ENCODE results near the gene GABARAPL2.

GABARAPL2 gene

GRCh38 chr16:75570396-75571065 is 4.4 kb downstream of the GABARAPL2 start:
- no CpG with 5 or more reads among the region's 5 CpGs for WGBS (ENCODE audit: insufficient coverage, insufficient read length)
- Histone ChIP-seq H3K9me3 (ENCODE audit: control insufficient read depth, insufficient read depth, low read length) (no peaks in the 10 kb centered on the region), H3K27ac (ENCODE audit: low read length) (no peak overlapping the region), H3K27me3 (ENCODE audit: control insufficient read depth, insufficient read depth, low read length) (no peaks in the 10 kb centered on the region), H3K36me3 (ENCODE audit: control insufficient read depth, insufficient read depth, low read length) (peaks cover 8% of the 10 kb centered on the region), H3K4me3 (ENCODE audit: low read length) (no peak overlapping the region), H3K4me1 (ENCODE audit: control insufficient read depth, insufficient read depth, low read length) (no peaks in the 10 kb centered on the region)
- no peak for DNase-seq (ENCODE audit: low read depth, low spot score)

- Histone ChIP-seq H3K27ac (ENCODE audit: low read length) (no peak overlapping the region), H3K36me3 (ENCODE audit: control insufficient read depth, insufficient read depth, low read length) (peaks cover 10% of the 10 kb centered on the region), H3K27me3 (ENCODE audit: control insufficient read depth, insufficient read depth, low read length) (no peaks in the 10 kb centered on the region), H3K4me1 (ENCODE audit: control insufficient read depth, insufficient read depth, low read length) (no peaks in the 10 kb centered on the region), H3K9me3 (ENCODE audit: control insufficient read depth, insufficient read depth, low read length) (no peaks in the 10 kb centered on the region), H3K4me3 (ENCODE audit: low read length) (no peak overlapping the region)
- no CpG with 5 or more reads among the region's 3 CpGs for WGBS (ENCODE audit: insufficient coverage, insufficient read length)
- no peak for DNase-seq (ENCODE audit: low read depth, low spot score)
These were observed 6.8 kb downstream of the GABARAPL2 start for GRCh38 chr16:75572864-75573542.

GRCh38 chr16:75573955-75574354 is 7.8 kb downstream of the GABARAPL2 start:
- DNase-seq (ENCODE audit: low read depth, low spot score), result no peak
- no peaks in the 10 kb centered on the region for H3K4me1 ChIP-seq (ENCODE audit: control insufficient read depth, insufficient read depth, low read length)
- no peak overlapping the region for H3K4me3 ChIP-seq (ENCODE audit: low read length)
- no peaks in the 10 kb centered on the region for H3K9me3 ChIP-seq (ENCODE audit: control insufficient read depth, insufficient read depth, low read length)
- peaks cover 10% of the 10 kb centered on the region for H3K36me3 ChIP-seq (ENCODE audit: control insufficient read depth, insufficient read depth, low read length)
- WGBS (ENCODE audit: insufficient coverage, insufficient read length), result no CpG with 5 or more reads among the region's 5 CpGs
- no peak overlapping the region for H3K27ac ChIP-seq (ENCODE audit: low read length)
- H3K27me3 ChIP-seq (ENCODE audit: control insufficient read depth, insufficient read depth, low read length), result no peaks in the 10 kb centered on the region

- Histone ChIP-seq H3K9me3 (ENCODE audit: control insufficient read depth, insufficient read depth, low read length) (no peaks in the 10 kb centered on the region), H3K27ac (ENCODE audit: low read length) (no peak overlapping the region), H3K36me3 (ENCODE audit: control insufficient read depth, insufficient read depth, low read length) (peaks cover 10% of the 10 kb centered on the region), H3K4me3 (ENCODE audit: low read length) (no peak overlapping the region), H3K27me3 (ENCODE audit: control insufficient read depth, insufficient read depth, low read length) (no peaks in the 10 kb centered on the region), H3K4me1 (ENCODE audit: control insufficient read depth, insufficient read depth, low read length) (no peaks in the 10 kb centered on the region)
- no CpG with 5 or more reads among the region's 3 CpGs for WGBS (ENCODE audit: insufficient coverage, insufficient read length)
- no peak for DNase-seq (ENCODE audit: low read depth, low spot score)
These were observed 9.8 kb downstream of the GABARAPL2 start for GRCh38 chr16:75575958-75576357.

DNA sequence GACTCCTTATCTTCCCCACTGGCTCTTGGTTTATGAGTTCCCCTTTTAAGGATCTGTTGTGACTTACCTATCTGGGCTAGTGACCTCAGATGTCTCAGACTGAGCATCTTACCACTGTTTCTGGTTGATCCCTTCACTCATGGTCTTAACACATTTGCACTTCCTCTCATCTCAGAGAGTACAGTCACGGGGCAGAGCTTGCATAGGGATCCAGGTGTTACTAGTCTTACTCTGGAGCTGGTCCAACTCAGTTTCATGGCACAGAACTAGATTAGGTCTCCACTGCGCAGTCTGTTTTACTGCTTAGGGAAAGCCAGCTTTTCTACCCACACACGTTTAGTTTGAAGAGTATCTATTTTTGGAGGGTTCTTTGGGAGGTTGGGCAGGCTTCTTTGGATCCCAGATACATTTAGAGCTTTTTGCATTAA is 10.2 kb downstream of the GABARAPL2 start:
- H3K36me3 ChIP-seq (ENCODE audit: control insufficient read depth, insufficient read depth, low read length), result peaks cover 10% of the 10 kb centered on the region
- WGBS (ENCODE audit: insufficient coverage, insufficient read length), result no CpG with 5 or more reads among the region's 3 CpGs
- DNase-seq (ENCODE audit: low read depth, low spot score), result no peak
- H3K4me1 ChIP-seq (ENCODE audit: control insufficient read depth, insufficient read depth, low read length), result no peaks in the 10 kb centered on the region
- H3K9me3 ChIP-seq (ENCODE audit: control insufficient read depth, insufficient read depth, low read length), result no peaks in the 10 kb centered on the region
- no peak overlapping the region for H3K27ac ChIP-seq (ENCODE audit: low read length)
- H3K4me3 ChIP-seq (ENCODE audit: low read length), result no peak overlapping the region
- no peaks in the 10 kb centered on the region for H3K27me3 ChIP-seq (ENCODE audit: control insufficient read depth, insufficient read depth, low read length)

GRCh38 chr16:75578212-75578611 is 12.0 kb downstream of the GABARAPL2 start:
- DNase-seq (ENCODE audit: low read depth, low spot score), result no peak
- no peaks in the 10 kb centered on the region for H3K9me3 ChIP-seq (ENCODE audit: control insufficient read depth, insufficient read depth, low read length)
- no peak overlapping the region for H3K4me3 ChIP-seq (ENCODE audit: low read length)
- WGBS (ENCODE audit: insufficient coverage, insufficient read length), result no CpG with 5 or more reads among the region's 7 CpGs
- no peaks in the 10 kb centered on the region for H3K27me3 ChIP-seq (ENCODE audit: control insufficient read depth, insufficient read depth, low read length)
- H3K36me3 ChIP-seq (ENCODE audit: control insufficient read depth, insufficient read depth, low read length), result peaks cover 2% of the 10 kb centered on the region; the same call in 1 of the 2 replicates
- H3K4me1 ChIP-seq (ENCODE audit: control insufficient read depth, insufficient read depth, low read length), result no peaks in the 10 kb centered on the region
- no peak overlapping the region for H3K27ac ChIP-seq (ENCODE audit: low read length)

- no peak overlapping the region for H3K27ac ChIP-seq (ENCODE audit: low read length)
- H3K9me3 ChIP-seq (ENCODE audit: control insufficient read depth, insufficient read depth, low read length), result no peaks in the 10 kb centered on the region
- H3K4me3 ChIP-seq (ENCODE audit: low read length), result no peak overlapping the region
- no peaks in the 10 kb centered on the region for H3K4me1 ChIP-seq (ENCODE audit: control insufficient read depth, insufficient read depth, low read length)
- DNase-seq (ENCODE audit: low read depth, low spot score), result no peak
- H3K36me3 ChIP-seq (ENCODE audit: control insufficient read depth, insufficient read depth, low read length), result peaks cover 2% of the 10 kb centered on the region; the same call in 1 of the 2 replicates
- no CpG with 5 or more reads among the region's 2 CpGs for WGBS (ENCODE audit: insufficient coverage, insufficient read length)
- H3K27me3 ChIP-seq (ENCODE audit: control insufficient read depth, insufficient read depth, low read length), result no peaks in the 10 kb centered on the region
These were observed 12.5 kb downstream of the GABARAPL2 start for GRCh38 chr16:75578725-75579124.

DNA sequence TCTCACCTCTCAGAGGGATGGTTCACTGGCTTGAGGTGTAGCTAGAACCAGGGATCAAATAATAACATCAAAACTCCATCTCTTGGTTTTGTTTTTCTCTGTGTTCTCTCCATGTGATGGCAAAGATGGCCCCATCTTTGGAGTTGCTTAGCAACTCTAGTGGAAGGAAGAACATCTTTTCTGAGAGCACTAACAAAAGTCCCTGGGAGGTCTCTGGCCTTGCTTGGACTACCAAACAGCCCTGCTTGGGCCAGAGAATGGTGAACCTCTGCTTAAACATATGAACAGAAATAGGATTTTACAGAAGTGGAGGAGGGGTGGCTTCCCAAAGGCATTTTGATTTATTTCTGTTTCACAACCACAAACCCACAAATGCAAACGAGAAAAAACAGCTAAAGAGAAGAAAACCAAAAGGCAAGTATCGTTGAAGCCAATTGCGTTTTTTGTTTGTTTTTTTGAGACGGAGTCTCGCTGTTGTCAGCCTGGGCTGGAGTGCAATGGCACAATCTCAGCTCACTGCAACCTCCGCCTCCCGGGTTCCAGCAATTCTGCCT is 13.2 kb downstream of the GABARAPL2 start:
- Histone ChIP-seq H3K36me3 (ENCODE audit: control insufficient read depth, insufficient read depth, low read length) (0 out of 2 replicates have a peak, but pooled peaks cover 2% of the 10 kb centered on the region), H3K27ac (ENCODE audit: low read length) (no peak overlapping the region), H3K27me3 (ENCODE audit: control insufficient read depth, insufficient read depth, low read length) (no peaks in the 10 kb centered on the region), H3K4me3 (ENCODE audit: low read length) (no peak overlapping the region), H3K4me1 (ENCODE audit: control insufficient read depth, insufficient read depth, low read length) (no peaks in the 10 kb centered on the region), H3K9me3 (ENCODE audit: control insufficient read depth, insufficient read depth, low read length) (no peaks in the 10 kb centered on the region)
- no peak for DNase-seq (ENCODE audit: low read depth, low spot score)
- WGBS (ENCODE audit: insufficient coverage, insufficient read length), result no CpG with 5 or more reads among the region's 7 CpGs

- no CpG with 5 or more reads among the region's 3 CpGs for WGBS (ENCODE audit: insufficient coverage, insufficient read length)
- H3K27me3 ChIP-seq (ENCODE audit: control insufficient read depth, insufficient read depth, low read length), result no peaks in the 10 kb centered on the region
- no peak overlapping the region for H3K4me3 ChIP-seq (ENCODE audit: low read length)
- no peaks in the 10 kb centered on the region for H3K4me1 ChIP-seq (ENCODE audit: control insufficient read depth, insufficient read depth, low read length)
- no peaks in the 10 kb centered on the region for H3K9me3 ChIP-seq (ENCODE audit: control insufficient read depth, insufficient read depth, low read length)
- H3K27ac ChIP-seq (ENCODE audit: low read length), result no peak overlapping the region
- DNase-seq (ENCODE audit: low read depth, low spot score), result no peak
- no peaks in the 10 kb centered on the region for H3K36me3 ChIP-seq (ENCODE audit: control insufficient read depth, insufficient read depth, low read length)
These were observed 17.9 kb downstream of the GABARAPL2 start for GRCh38 chr16:75584108-75584507.

- H3K9me3 ChIP-seq (ENCODE audit: control insufficient read depth, insufficient read depth, low read length), result no peaks in the 10 kb centered on the region
- WGBS (ENCODE audit: insufficient coverage, insufficient read length), result no CpG with 5 or more reads among the region's 4 CpGs
These were observed 22.5 kb downstream of the GABARAPL2 start for GRCh38 chr16:75588716-75589115.

More at GRCh38 chr16:75588716-75589115, 22.5 kb downstream of the GABARAPL2 start:
- Histone ChIP-seq H3K27me3 (ENCODE audit: control insufficient read depth, insufficient read depth, low read length) (no peaks in the 10 kb centered on the region), H3K36me3 (ENCODE audit: control insufficient read depth, insufficient read depth, low read length) (no peaks in the 10 kb centered on the region), H3K27ac (ENCODE audit: low read length) (no peak overlapping the region), H3K4me3 (ENCODE audit: low read length) (no peak overlapping the region), H3K4me1 (ENCODE audit: control insufficient read depth, insufficient read depth, low read length) (peaks cover 2% of the 10 kb centered on the region; the same call in 1 of the 2 replicates)
- no peak for DNase-seq (ENCODE audit: low read depth, low spot score)
